Neutrophil (primary cell): ENCODE measurements around the gene UBE2D3.

Source experiments
- H3K27ac ChIP-seq: fragments of 200-600 bp; sonication (generic); 2 replicates; pipeline ENCODE4 v1.5.1; 2016; ENCODE audit warnings: mild to moderate bottlenecking, moderate library complexity
- H3K27me3 ChIP-seq: fragments of 200-600 bp; sonication (generic); 2 replicates; pipeline ENCODE4 v1.6.0; 2016; ENCODE audit warnings: mild to moderate bottlenecking
- H3K36me3 ChIP-seq: fragments of 200-600 bp; sonication (generic); 2 replicates; pipeline ENCODE4 v1.5.1; 2017
- H3K4me1 ChIP-seq, 2 experiments: fragments of 200-600 bp in 1 of 2; sonication (generic) in 1 of 2; 1 replicate in 1 of 2; 2 replicates in 1 of 2; pipeline versions ENCODE4 v1.5.1 to v1.6.1; 2013 to 2016; ENCODE audit warnings: low read depth in 1 of 2, low read length in 1 of 2, mild to moderate bottlenecking in 1 of 2, moderate library complexity in 1 of 2; ENCODE audit not compliant: control insufficient read depth in 1 of 2, insufficient read depth in 1 of 2
- H3K4me3 ChIP-seq, 2 experiments: fragments of 200-600 bp in 1 of 2; sonication (generic) in 1 of 2; 1 replicate in 1 of 2; 2 replicates in 1 of 2; pipeline ENCODE4 v1.5.1; 2013 to 2016; ENCODE audit warnings: low read depth in 1 of 2, low read length in 1 of 2, mild to moderate bottlenecking in 1 of 2, moderate library complexity in 1 of 2
- H3K9me3 ChIP-seq: fragments of 200-600 bp; sonication (generic); 2 replicates; pipeline ENCODE4 v1.5.1; 2016
- CTCF ChIP-seq: fragments of 200-600 bp; sonication (generic); IDR thresholded peaks from 2 replicates; pipeline ENCODE4 v1.5.1; 2016; ENCODE audit warnings: antibody characterized with exemption

The UBE2D3 gene

GRCh38 chr4:102828497-102828808, 1.1 kb upstream of the UBE2D3 start:
- Histone ChIP-seq H3K27ac (peak overlapping the region; percentile 100), H3K36me3 (no peaks in the 10 kb centered on the region), H3K27me3 (no peaks in the 10 kb centered on the region), H3K9me3 (no peaks in the 10 kb centered on the region), H3K4me3 (peak overlapping the region; percentile 95 to 98), H3K4me1 (peaks cover 31 to 35% of the 10 kb centered on the region in 2 experiments)
- no peak for TF ChIP-seq CTCF

GRCh38 chr4:102827674-102828496, 534 bp upstream of the UBE2D3 start:
- H3K4me3 ChIP-seq: peak overlapping the region; percentile 95 to 98
- no peaks in the 10 kb centered on the region for H3K27me3 ChIP-seq
- peak overlapping the region; percentile 100 for H3K27ac ChIP-seq
- peaks cover 36 to 40% of the 10 kb centered on the region in 2 experiments for H3K4me1 ChIP-seq
- TF ChIP-seq CTCF: peak; percentile 30
- no peaks in the 10 kb centered on the region for H3K36me3 ChIP-seq
- no peaks in the 10 kb centered on the region for H3K9me3 ChIP-seq

GRCh38 chr4:102826105-102826889, 1.1 kb downstream of the UBE2D3 start:
- no peak for TF ChIP-seq CTCF
- Histone ChIP-seq H3K4me3 (peak overlapping the region; percentile 95 to 98), H3K27me3 (no peaks in the 10 kb centered on the region), H3K4me1 (peaks cover 48 to 54% of the 10 kb centered on the region in 2 experiments), H3K27ac (peak overlapping the region; percentile 100), H3K9me3 (no peaks in the 10 kb centered on the region), H3K36me3 (no peaks in the 10 kb centered on the region)

- Histone ChIP-seq H3K4me3 (peak overlapping the region; percentile 95 to 98), H3K9me3 (no peaks in the 10 kb centered on the region), H3K27ac (peak overlapping the region; percentile 100), H3K36me3 (no peaks in the 10 kb centered on the region), H3K27me3 (no peaks in the 10 kb centered on the region), H3K4me1 (peaks cover 56 to 62% of the 10 kb centered on the region in 2 experiments)
- TF ChIP-seq CTCF: no peak
These were observed 1.9 kb downstream of the UBE2D3 start for GRCh38 chr4:102825261-102826091.

- no peaks in the 10 kb centered on the region for H3K27me3 ChIP-seq
- peaks cover 66 to 72% of the 10 kb centered on the region in 2 experiments for H3K4me1 ChIP-seq
- peak overlapping the region; percentile 100 for H3K27ac ChIP-seq
- no peak for TF ChIP-seq CTCF
- no peaks in the 10 kb centered on the region for H3K36me3 ChIP-seq
- H3K4me3 ChIP-seq: peak overlapping the region; percentile 95 to 98
- H3K9me3 ChIP-seq: no peaks in the 10 kb centered on the region
These were observed 3.0 kb downstream of the UBE2D3 start for GRCh38 chr4:102824398-102824797.
